Endothelial cell of hepatic sinusoid (primary cell): ENCODE results near the gene HSD17B14.

Experiments used
- in situ Hi-C: cut with HindIII; loops from 2 replicates; pipeline ENCODE4 v1.10.0; 2017; ENCODE audit warnings: low sequenced_read_pairs

Gene HSD17B14

GRCh38 chr19:48833049-48833448, 3.2 kb downstream of the HSD17B14 start:
- in situ Hi-C loops: no loop called here

- in situ Hi-C loops: no loop called here
These were observed 5.3 kb downstream of the HSD17B14 start for GRCh38 chr19:48830965-48831364.

- in situ Hi-C loops: no loop called here
These were observed 6.2 kb downstream of the HSD17B14 start for GRCh38 chr19:48830088-48830487.

GRCh38 chr19:48826606-48827020, 9.7 kb downstream of the HSD17B14 start:
- in situ Hi-C loops: no loop called here

- in situ Hi-C loops: no loop called here
These were observed 13.8 kb downstream of the HSD17B14 start for GRCh38 chr19:48822514-48822913.

GRCh38 chr19:48821633-48822032, 14.7 kb downstream of the HSD17B14 start:
- in situ Hi-C loops: no loop called here

- in situ Hi-C loops: no loop called here
These were observed 16.9 kb downstream of the HSD17B14 start for GRCh38 chr19:48819366-48819816.

GRCh38 chr19:48818234-48818820, 18.0 kb downstream of the HSD17B14 start:
- in situ Hi-C loops: no loop called here

GRCh38 chr19:48817585-48818124, 18.6 kb downstream of the HSD17B14 start:
- in situ Hi-C loops: no loop called here

- in situ Hi-C loops: no loop called here
These were observed 20.3 kb downstream of the HSD17B14 start for GRCh38 chr19:48815870-48816501.

GRCh38 chr19:48814895-48815294, 21.4 kb downstream of the HSD17B14 start:
- in situ Hi-C loops: loop anchor here (5.0 kb wide), 1 partner anchor 93 kb away; no protein-coding TSS in a partner anchor

- in situ Hi-C loops: loop anchor here (5.0 kb wide), 1 partner anchor 91 kb away; no protein-coding TSS in a partner anchor
These were observed 23.0 kb downstream of the HSD17B14 start for GRCh38 chr19:48813123-48813913.

- in situ Hi-C loops: loop anchor here (5.0 kb wide), 1 partner anchor 90 kb away; no protein-coding TSS in a partner anchor
These were observed 24.0 kb downstream of the HSD17B14 start for GRCh38 chr19:48812094-48812929.

GRCh38 chr19:48810151-48810550, 26.1 kb downstream of the HSD17B14 start:
- in situ Hi-C loops: loop anchor here (5.0 kb wide), 1 partner anchor 88 kb away; no protein-coding TSS in a partner anchor

- in situ Hi-C loops: no loop called here
These were observed 28.5 kb downstream of the HSD17B14 start for GRCh38 chr19:48807590-48808308.

- in situ Hi-C loops: no loop called here
These were observed 29.3 kb downstream of the HSD17B14 start for GRCh38 chr19:48806818-48807589.

GRCh38 chr19:48806518-48806817, 29.8 kb downstream of the HSD17B14 start:
- in situ Hi-C loops: no loop called here

- in situ Hi-C loops: no loop called here
These were observed 30.8 kb downstream of the HSD17B14 start for GRCh38 chr19:48805452-48805851.

GRCh38 chr19:48804496-48804895, 31.8 kb downstream of the HSD17B14 start:
- in situ Hi-C loops: no loop called here
